NCI-H1105 treated with DMSO at 0.1 percent for 48 hours (cell line): ENCODE measurements around the gene RELCH.

Experiments
- DNase-seq: peaks from one replicate; lab custom pipeline; 2025; lab: John Stamatoyannopoulos, UW

Gene RELCH

GRCh38 chr18:62339106-62339988 lies 152.3 kb downstream of the RELCH start:
- DNase-seq, result no peak

- DNase-seq, result no peak
These were observed 153.9 kb downstream of the RELCH start for GRCh38 chr18:62340996-62341395.

GRCh38 chr18:62341473-62341872 lies 154.4 kb downstream of the RELCH start:
- DNase-seq, result peak; percentile 75

GRCh38 chr18:62342884-62343283 lies 155.8 kb downstream of the RELCH start:
- no peak for DNase-seq

- no peak for DNase-seq
These were observed 156.3 kb downstream of the RELCH start for GRCh38 chr18:62343316-62343715.

GRCh38 chr18:62345909-62346308 lies 158.9 kb downstream of the RELCH start:
- DNase-seq, result no peak

- no peak for DNase-seq
These were observed 159.5 kb downstream of the RELCH start for GRCh38 chr18:62346333-62347088.

- no peak for DNase-seq
These were observed 160.0 kb downstream of the RELCH start for GRCh38 chr18:62347089-62347506.

GRCh38 chr18:62348474-62348873 lies 161.4 kb downstream of the RELCH start:
- no peak for DNase-seq

GRCh38 chr18:62353170-62353569 lies 166.1 kb downstream of the RELCH start:
- no peak for DNase-seq

- no peak for DNase-seq
These were observed 167.1 kb downstream of the RELCH start for GRCh38 chr18:62354151-62354550.

GRCh38 chr18:62357079-62357719 lies 170.1 kb downstream of the RELCH start:
- DNase-seq, result peak; percentile 47
